SK-N-MC (cell line): ENCODE results near the gene TEX38.

Experiments used
- DNase-seq: peaks from one replicate; pipeline ENCODE4 v3.0.0-alpha.2; 2011; ENCODE audit warnings: low read depth, low spot score
- H3K27ac ChIP-seq: fragments of 200-600 bp; sonication (generic); 2 replicates; pipeline ENCODE4 v1.5.1; 2016; ENCODE audit warnings: mixed run types
- H3K36me3 ChIP-seq: fragments of 200-600 bp; sonication (generic); 2 replicates; pipeline ENCODE4 v1.6.1; 2017; ENCODE audit warnings: antibody characterized with exemption, low read length, mixed read lengths; ENCODE audit not compliant: insufficient read depth
- H3K4me3 ChIP-seq: fragments of 200-600 bp; sonication (generic); 2 replicates; pipeline ENCODE4 v1.5.1; 2016
- H3K9ac ChIP-seq: fragments of 200-600 bp; sonication (generic); 2 replicates; pipeline ENCODE4 v1.8.0; 2017; ENCODE audit warnings: mixed run types, mixed read lengths; ENCODE audit not compliant: insufficient read length
- H3K9me3 ChIP-seq: fragments of 200-600 bp; sonication (generic); 2 replicates; pipeline ENCODE4 v1.6.1; 2017; ENCODE audit warnings: low read depth, mild to moderate bottlenecking, antibody characterized with exemption, low read length, moderate library complexity, mixed read lengths
- EZH2 ChIP-seq: fragments of 200-600 bp; sonication (generic); IDR thresholded peaks from one replicate; pipeline ENCODE4 v1.6.1; 2017; ENCODE audit warnings: antibody characterized with exemption
- FOXP2 ChIP-seq: optimal IDR thresholded peaks from 2 replicates; pipeline ENCODE3; 2011; ENCODE audit warnings: mild to moderate bottlenecking, moderate library complexity; ENCODE audit not compliant: insufficient read depth; ENCODE audit errors: extremely low read length, control extremely low read depth
- POLR2AphosphoS5 ChIP-seq: IDR thresholded peaks from 2 replicates; pipeline ENCODE4 v1.6.1; 2012; ENCODE audit warnings: mild to moderate bottlenecking, low read depth, low read length, borderline replicate concordance

The TEX38 gene

GRCh38 chr1:46671554-46671953 lies at the start of gene TEX38:
TEX38 (plus strand) TSS chr1:46671854; CDS start chr1:46671935, 81 bp downstream.
- Histone ChIP-seq H3K27ac (no peak within 1 kb of the TSS), H3K9ac (no peak within 1 kb of the TSS), H3K9me3 (no peaks in the 10 kb centered on the region), H3K36me3 (peaks cover 3% of the 10 kb centered on the region), H3K4me3 (no peak within 1 kb of the TSS)
- no peak for DNase-seq
- TF ChIP-seq FOXP2 (no peak), POLR2AphosphoS5 (no peak), EZH2 (no peak)

- Histone ChIP-seq H3K27ac (no peak overlapping the region), H3K36me3 (no peaks in the 10 kb centered on the region), H3K4me3 (0 out of 2 replicates have a peak overlapping the region, but pooled peaks have one; percentile 7), H3K9me3 (no peaks in the 10 kb centered on the region), H3K9ac (no peak overlapping the region)
- no peak for DNase-seq
- TF ChIP-seq FOXP2 (no peak), POLR2AphosphoS5 (no peak), EZH2 (no peak)
Observed at GRCh38 chr1:46621930-46622329, 49.7 kb upstream of the TEX38 start.

- Histone ChIP-seq H3K9me3 (no peaks in the 10 kb centered on the region), H3K9ac (no peak overlapping the region), H3K36me3 (no peaks in the 10 kb centered on the region), H3K27ac (no peak overlapping the region), H3K4me3 (0 out of 2 replicates have a peak overlapping the region, but pooled peaks have one; percentile 7)
- DNase-seq = peak; percentile 70
- TF ChIP-seq EZH2 (no peak), FOXP2 (no peak), POLR2AphosphoS5 (no peak)
Observed at GRCh38 chr1:46622344-46622743, 49.3 kb upstream of the TEX38 start.

- Histone ChIP-seq H3K36me3 (no peaks in the 10 kb centered on the region), H3K4me3 (no peak overlapping the region), H3K9ac (no peak overlapping the region), H3K27ac (no peak overlapping the region), H3K9me3 (no peaks in the 10 kb centered on the region)
- no peak for DNase-seq
- TF ChIP-seq FOXP2 = no peak
- no peak for TF ChIP-seq EZH2
- no peak for TF ChIP-seq POLR2AphosphoS5
Observed at GRCh38 chr1:46623743-46624644, 47.7 kb upstream of the TEX38 start.

GRCh38 chr1:46630719-46631118 lies 40.9 kb upstream of the TEX38 start:
- Histone ChIP-seq H3K9ac (no peak overlapping the region), H3K36me3 (peaks cover 20% of the 10 kb centered on the region), H3K27ac (no peak overlapping the region), H3K4me3 (no peak overlapping the region), H3K9me3 (no peaks in the 10 kb centered on the region)
- no peak for DNase-seq
- TF ChIP-seq EZH2 = no peak
- no peak for TF ChIP-seq POLR2AphosphoS5
- TF ChIP-seq FOXP2 = no peak

- H3K9me3 ChIP-seq = no peaks in the 10 kb centered on the region
- H3K27ac ChIP-seq = no peak overlapping the region
- H3K4me3 ChIP-seq = no peak overlapping the region
- no peak overlapping the region for H3K9ac ChIP-seq
- no peak for DNase-seq
- peaks cover 21% of the 10 kb centered on the region for H3K36me3 ChIP-seq
- TF ChIP-seq EZH2 (no peak), POLR2AphosphoS5 (no peak), FOXP2 (no peak)
Observed at GRCh38 chr1:46635205-46635604, 36.4 kb upstream of the TEX38 start.

- H3K9me3 ChIP-seq = no peaks in the 10 kb centered on the region
- no peak overlapping the region for H3K4me3 ChIP-seq
- no peak for DNase-seq
- H3K9ac ChIP-seq = no peak overlapping the region
- TF ChIP-seq EZH2 = no peak
- TF ChIP-seq FOXP2 = no peak
- no peak for TF ChIP-seq POLR2AphosphoS5
- no peak overlapping the region for H3K27ac ChIP-seq
- peaks cover 12% of the 10 kb centered on the region for H3K36me3 ChIP-seq
Observed at GRCh38 chr1:46637444-46638083, 34.1 kb upstream of the TEX38 start.

- peaks cover 16% of the 10 kb centered on the region; the same call in 1 of the 2 replicates for H3K36me3 ChIP-seq
- no peak for DNase-seq
- H3K4me3 ChIP-seq = no peak overlapping the region
- no peak overlapping the region for H3K9ac ChIP-seq
- TF ChIP-seq EZH2 = no peak
- no peak for TF ChIP-seq FOXP2
- H3K27ac ChIP-seq = no peak overlapping the region
- H3K9me3 ChIP-seq = no peaks in the 10 kb centered on the region
Observed at GRCh38 chr1:46638921-46639320, 32.7 kb upstream of the TEX38 start.
